HG03108 (cell line): ENCODE data around the gene MIER2.

ENCODE experiments used
- ATAC-seq: cut with Tn5 transposase; IDR thresholded peaks from one replicate; pipeline ENCODE4 v1.9.1; 2021; ENCODE audit warnings: moderate library complexity; ENCODE audit not compliant: unreplicated experiment

The MIER2 gene

GRCh38 chr19:335486-336066 lies 9.0 kb downstream of the MIER2 start:
- no peak for ATAC-seq

- ATAC-seq, result no peak
These were observed 9.5 kb downstream of the MIER2 start for GRCh38 chr19:335072-335471.

DNA sequence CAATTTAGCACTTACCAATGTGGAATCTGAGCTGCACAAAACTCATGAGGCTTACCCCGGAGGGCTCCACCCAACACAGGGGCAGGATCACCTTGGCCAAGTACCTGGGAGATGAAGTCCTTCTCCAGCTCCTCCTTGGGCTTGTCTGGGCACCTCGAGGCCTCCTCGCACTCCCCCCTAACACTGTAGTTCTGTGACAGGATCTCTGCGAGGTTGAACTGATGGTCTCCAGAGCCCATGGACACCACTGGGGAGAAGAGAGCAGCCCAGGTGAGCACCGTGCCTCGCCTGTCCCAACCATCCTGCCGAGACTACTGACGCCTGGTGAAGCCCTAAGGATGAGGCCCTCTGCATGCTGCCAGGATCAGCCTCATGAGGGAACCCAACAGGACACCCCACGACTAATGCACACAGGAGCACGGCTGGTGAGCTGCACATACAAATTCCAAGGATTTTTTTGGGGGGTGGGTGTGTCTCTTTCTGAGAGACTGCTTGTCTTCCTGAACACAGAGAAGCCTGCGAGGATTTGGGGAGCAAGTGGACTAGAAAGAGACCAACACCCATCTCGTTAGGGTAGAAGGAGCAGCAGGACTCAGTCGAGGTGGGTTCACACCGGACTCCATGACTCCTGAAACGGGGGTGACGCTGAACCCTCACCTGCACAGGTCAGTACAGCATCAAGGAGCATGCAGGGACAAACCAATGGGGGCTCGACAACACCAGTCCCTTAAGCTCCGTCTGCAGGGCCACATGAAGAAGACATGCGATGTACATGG lies 10.1 kb downstream of the MIER2 start:
- ATAC-seq, result no peak

GRCh38 chr19:330503-330902 lies 14.1 kb downstream of the MIER2 start:
- no peak for ATAC-seq

DNA sequence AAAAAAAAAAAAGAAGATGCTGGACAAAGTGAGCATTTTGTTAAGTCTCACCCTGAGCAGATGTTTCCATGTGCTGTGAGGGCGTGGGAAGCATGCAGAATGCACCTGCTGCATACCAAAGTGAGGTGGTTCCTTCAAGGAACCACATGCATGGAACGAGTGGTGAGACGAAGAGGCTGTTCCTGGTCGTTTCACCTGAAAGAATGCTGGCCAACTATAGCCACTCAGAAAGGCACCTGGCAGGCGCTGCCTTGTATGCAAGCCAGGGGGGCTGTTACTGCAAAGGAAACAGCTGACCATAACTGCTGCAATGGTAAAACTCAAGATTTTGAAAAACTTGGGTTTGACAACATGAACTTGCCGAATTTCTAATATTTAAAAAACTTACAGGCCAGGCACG lies 14.7 kb downstream of the MIER2 start:
- no peak for ATAC-seq

- ATAC-seq, result no peak
These were observed 16.5 kb downstream of the MIER2 start for GRCh38 chr19:328025-328505.

- ATAC-seq, result no peak
These were observed 17.1 kb downstream of the MIER2 start for GRCh38 chr19:327291-328024.

GRCh38 chr19:326871-327270 lies 17.7 kb downstream of the MIER2 start:
- ATAC-seq, result no peak

- no peak for ATAC-seq
These were observed 18.5 kb downstream of the MIER2 start for GRCh38 chr19:325937-326565.

- no peak for ATAC-seq
These were observed 19.2 kb downstream of the MIER2 start for GRCh38 chr19:325173-325936.

DNA sequence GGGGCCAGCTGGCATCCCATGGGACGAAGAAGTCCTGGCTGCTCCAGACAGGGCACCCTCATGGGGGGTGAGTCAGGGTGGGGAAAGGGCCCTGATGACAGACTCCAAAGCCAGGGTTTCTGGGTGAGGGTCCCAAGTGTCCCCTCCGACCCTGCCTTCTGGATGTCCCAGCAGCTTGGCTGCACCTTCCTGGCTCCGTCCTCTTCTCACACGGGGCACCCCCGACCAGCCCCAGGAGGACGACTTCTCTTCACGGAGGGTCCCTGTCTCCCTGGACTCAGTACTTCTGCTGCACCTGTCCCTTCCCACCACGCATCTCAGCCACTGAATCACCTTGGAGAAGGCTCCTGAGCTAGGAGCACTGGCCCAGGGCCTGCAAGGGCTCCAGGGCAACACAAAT lies 19.9 kb downstream of the MIER2 start:
- no peak for ATAC-seq

GRCh38 chr19:322616-323015 lies 22.0 kb downstream of the MIER2 start:
- ATAC-seq, result no peak

- no peak for ATAC-seq
These were observed 26.2 kb downstream of the MIER2 start for GRCh38 chr19:318509-318774.

GRCh38 chr19:317710-318508 lies 26.7 kb downstream of the MIER2 start:
- ATAC-seq, result no peak

DNA sequence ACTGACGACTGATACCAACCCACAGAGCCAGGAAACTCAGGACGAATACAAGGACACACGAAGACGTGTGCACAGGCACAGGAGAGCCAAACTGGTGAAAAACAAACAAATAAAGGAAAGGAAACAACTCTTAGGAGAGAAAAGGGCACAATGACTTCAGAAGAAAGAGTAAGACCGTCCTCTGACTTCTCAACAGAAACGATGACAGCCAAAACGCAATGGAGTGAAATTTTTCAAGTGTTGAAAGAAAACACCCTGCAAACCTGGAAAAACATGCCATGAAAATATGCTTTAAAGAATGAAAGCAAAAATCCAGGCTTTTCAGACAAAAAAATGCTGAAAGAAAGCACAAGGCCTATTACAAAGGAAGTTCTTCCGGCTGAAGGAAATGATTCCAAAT lies 28.8 kb downstream of the MIER2 start:
- ATAC-seq, result no peak

DNA sequence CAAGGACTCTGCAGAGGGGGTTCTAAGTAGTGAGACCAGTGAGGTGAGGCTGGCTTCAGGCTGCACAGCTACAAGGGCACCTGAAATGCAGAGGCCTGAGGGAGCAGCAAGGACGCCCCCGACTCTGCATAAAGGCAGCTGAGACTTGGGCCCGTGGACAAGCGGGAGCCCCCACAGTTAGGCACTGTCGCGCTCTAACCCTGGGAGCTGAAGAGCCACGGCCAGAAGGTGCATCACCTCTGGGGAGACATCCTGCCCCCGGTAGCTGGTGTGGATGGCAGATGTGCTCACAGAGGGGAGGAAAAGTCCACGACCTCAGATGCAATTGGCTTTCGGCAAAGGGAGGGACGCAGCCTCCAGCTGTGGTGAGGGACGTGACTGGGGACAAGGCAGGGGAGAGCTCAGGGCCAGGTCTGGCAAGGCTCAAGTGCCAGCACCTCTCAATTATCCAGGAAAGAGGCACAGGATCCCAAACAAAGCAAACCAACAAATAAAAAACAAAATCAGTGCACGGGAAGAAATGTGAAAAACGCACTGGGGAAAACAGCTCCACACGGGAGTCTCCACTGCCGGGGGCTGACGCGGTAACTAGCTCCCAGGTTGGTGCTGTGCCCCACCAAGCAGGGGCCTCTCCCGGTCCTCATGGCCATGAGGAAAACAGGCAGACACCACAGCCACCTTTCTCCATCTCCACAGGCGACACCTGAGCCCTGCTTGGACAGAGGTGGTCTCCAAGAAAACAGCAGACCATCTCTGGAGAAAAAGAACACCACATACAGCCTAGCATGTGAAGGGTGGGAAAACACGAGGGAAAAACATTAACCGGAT lies 30.4 kb downstream of the MIER2 start:
- no peak for ATAC-seq

DNA sequence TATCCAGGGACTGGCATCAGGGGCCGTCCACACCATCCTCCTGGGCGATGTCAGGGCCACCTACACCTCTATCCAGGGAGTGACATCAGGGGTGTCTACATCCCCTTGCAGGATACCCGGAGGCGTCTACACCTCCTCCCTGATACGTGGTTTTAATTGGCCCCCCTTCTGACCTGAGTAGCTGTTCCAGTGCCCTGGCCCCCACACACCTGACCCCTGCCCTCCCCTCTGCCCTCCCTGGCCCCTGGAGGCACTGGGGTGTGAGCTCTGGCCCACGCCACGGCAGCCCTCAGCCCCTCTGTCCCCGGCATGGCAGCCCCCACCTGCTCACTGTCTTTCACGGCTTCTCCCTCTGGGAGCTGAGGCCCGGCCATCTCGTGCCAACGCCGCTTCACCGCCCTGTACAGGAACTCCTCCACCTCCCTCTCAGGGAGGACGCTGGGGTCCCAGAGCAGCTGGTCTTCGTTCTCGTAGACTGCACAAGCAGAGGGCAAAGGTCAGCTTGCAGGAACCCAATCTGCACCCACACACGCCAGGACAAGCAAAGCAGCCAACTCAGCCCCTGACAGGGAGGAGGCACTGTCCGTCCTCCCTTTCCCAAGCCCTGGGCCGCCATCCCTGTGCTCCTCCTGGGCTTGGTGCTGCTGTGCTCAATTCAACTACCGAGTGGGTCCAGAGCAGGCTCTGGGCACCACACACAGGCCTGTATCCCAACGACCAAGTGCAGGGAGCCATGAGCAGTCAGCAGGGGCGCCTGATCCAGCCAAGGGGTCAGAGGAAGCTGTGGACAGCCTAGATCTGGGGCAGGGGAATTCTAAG lies 31.2 kb downstream of the MIER2 start:
- ATAC-seq, result no peak

DNA sequence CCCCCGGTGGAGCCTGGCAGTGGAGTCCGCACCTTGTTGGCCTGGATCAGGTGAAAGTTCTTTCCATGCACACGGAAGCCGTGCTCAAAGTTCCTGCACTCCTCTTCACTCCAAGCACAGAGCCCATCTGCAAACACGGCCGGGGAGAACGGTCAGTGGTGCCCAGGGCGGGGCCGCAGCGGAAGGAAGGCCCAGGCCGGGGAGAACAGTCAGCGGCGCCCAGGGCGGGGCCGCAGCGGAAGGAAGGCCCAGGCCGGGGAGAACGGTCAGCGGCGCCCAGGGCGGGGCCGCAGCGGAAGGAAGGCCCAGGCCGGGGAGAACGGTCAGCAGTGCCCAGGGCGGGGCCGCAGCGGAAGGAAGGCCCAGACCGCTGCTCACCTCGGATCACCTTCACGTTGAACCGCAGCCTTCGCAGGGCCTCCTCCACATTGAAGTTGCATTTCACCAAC lies 32.8 kb downstream of the MIER2 start:
- ATAC-seq, result no peak
